DND-41 (cell line): ENCODE data around the gene PSMG1.

ENCODE experiments used
- CTCF ChIP-seq: IDR thresholded peaks from 2 replicates; pipeline ENCODE4 v1.5.1; 2012; ENCODE audit warnings: borderline replicate concordance, low read length, moderate library complexity, mild to moderate bottlenecking; ENCODE audit not compliant: poor library complexity, severe bottlenecking; ENCODE audit errors: extremely low read depth
- EZH2 ChIP-seq: IDR thresholded peaks from 3 replicates; pipeline ENCODE4 v1.6.1; 2012; ENCODE audit warnings: borderline replicate concordance, low read depth, mild to moderate bottlenecking, moderate library complexity, low read length, inconsistent platforms; ENCODE audit not compliant: severe bottlenecking

- TF ChIP-seq EZH2: no peak
- TF ChIP-seq CTCF: no peak
These were observed 51.0 kb downstream of the PSMG1 start for GRCh38 chr21:39132248-39132647.
